NCI-H524 treated with DMSO at 0.1 percent for 48 hours (cell line): Measurements from ENCODE around the gene UXT.
"Not testable (repeated sequence)": the region's sequence is repeated elsewhere in the genome, so short reads cannot be mapped to it uniquely, and the experiment has no call there.

ENCODE experiments used
- DNase-seq: peaks from one replicate; lab custom pipeline; 2025; lab: John Stamatoyannopoulos, UW

The UXT gene

DNA sequence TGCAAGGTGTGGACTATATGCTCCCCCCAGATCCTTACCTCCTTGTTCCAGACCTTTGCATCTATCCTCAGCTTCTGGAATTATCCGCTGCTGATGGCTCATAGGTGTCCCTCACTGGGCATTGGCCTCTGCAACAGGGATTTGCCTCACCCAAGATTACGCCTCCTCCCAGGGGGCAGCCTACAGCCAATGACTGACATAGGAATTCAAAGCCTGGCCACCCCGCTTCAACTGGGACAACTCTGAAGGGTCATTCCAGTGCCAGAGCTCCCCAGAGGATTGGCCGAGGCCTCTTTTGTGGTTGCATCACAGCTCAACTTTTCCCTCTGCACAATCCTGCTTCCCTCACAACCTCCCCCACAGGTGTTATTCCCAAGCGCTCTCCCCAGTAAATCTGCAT is 44.4 kb downstream of the UXT start:
- DNase-seq = no peak

DNA sequence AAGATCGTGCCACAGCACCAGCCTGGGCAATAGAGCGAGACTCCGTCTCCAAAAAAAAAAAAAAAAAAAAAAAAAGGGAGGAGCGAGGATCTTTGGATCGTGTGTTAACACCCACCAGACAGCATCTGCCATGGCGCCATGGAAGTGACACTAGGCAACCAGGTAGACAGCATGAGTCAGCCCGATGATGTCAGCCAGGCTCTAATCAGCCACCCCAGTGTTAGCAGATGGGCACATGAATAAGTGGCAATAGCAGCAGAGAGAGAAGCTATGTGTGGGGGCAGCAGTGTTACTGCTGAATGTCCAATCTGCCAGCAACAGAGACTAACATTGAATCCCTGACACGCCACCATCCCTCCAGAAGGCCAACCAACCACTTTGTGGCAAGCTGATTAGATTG is 45.9 kb downstream of the UXT start:
- DNase-seq = peak; percentile 16

DNA sequence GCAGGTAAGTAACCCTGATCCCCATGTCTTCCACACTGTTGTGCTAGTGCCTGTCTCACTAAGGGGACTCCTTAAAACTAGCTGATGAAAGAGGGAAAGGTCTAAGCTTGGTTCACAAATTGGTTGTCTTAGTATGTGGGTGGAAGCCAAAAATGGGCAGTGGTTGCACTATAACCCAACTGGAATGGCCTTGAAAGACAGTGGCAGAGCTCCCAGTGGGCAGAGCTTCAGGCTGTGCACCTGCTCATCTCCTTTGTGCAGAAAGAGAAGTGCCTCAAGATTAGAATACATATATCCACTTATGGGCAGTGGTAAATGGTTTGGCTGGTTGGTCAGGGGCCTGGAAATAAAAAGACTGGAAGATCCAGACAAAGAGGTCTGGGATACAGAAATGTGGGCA is 46.6 kb downstream of the UXT start:
- DNase-seq = no peak

- DNase-seq = no peak
Measured at GRCh38 chrX:47611926-47612325, 47.1 kb downstream of the UXT start.

- no peak for DNase-seq
Measured at GRCh38 chrX:47611489-47611888, 47.5 kb downstream of the UXT start.

- no peak for DNase-seq
Measured at GRCh38 chrX:47610511-47610910, 48.5 kb downstream of the UXT start.

GRCh38 chrX:47608130-47608810 is 50.7 kb downstream of the UXT start:
- no peak for DNase-seq

- DNase-seq = no peak
Measured at GRCh38 chrX:47607091-47607490, 51.9 kb downstream of the UXT start.

- DNase-seq = no peak
Measured at GRCh38 chrX:47605024-47605423, 54.0 kb downstream of the UXT start.

DNA sequence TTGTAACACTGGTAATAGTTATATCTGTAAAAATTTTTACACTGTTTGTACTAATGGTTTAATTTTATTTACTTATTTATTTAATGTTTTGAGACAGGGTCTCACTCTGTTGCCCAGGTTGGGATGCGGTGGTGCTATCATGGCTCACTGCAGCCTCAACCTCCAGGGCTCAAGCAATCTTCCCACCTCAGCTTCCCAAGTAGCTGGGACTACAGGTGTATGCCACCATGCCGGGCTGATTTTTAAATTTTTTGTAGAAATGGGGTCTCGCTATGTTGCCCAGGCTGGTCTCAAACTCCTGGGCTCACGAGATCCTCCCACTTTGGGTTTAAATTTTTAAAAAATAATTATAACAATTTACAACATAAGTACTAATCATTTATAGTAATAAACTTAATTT is 55.9 kb downstream of the UXT start:
- DNase-seq = not testable (repeated sequence)
